ENCODE results near the gene LETMD1.

DNA sequence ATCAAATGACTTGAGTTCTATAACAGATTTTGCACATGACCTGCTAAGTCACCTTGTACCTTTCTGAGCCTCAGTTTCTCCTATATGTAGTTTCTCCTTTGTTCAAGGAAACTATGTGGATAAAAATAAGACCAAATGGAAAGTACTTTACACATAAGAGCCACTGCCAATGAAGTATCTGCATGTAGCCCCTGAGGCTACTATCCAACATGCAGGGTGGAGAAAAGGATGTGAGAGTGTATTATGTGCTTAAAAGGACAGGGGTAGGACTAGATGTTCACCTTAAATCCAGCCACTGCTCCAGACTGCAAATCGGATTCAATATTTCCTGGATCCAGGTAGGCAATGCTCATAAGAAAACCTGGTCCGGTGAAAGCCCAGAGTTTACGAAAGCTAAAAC lies 43.1 kb upstream of the LETMD1 start:
- TF ChIP-seq POLR2A (IDR thresholded peaks at IDR 0.05), result no peak
- TF ChIP-seq, protein P1, sequence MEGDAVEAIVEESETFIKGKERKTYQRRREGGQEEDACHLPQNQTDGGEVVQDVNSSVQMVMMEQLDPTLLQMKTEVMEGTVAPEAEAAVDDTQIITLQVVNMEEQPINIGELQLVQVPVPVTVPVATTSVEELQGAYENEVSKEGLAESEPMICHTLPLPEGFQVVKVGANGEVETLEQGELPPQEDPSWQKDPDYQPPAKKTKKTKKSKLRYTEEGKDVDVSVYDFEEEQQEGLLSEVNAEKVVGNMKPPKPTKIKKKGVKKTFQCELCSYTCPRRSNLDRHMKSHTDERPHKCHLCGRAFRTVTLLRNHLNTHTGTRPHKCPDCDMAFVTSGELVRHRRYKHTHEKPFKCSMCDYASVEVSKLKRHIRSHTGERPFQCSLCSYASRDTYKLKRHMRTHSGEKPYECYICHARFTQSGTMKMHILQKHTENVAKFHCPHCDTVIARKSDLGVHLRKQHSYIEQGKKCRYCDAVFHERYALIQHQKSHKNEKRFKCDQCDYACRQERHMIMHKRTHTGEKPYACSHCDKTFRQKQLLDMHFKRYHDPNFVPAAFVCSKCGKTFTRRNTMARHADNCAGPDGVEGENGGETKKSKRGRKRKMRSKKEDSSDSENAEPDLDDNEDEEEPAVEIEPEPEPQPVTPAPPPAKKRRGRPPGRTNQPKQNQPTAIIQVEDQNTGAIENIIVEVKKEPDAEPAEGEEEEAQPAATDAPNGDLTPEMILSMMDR (IDR thresholded peaks at IDR 0.05), result no peak
